Activated naive CD4-positive, alpha-beta T cell treated with anti-CD3 and anti-CD28 coated beads for 36 hours (primary cell): ENCODE data around the gene TBC1D2. TPM values are rescaled to one million over a fixed set of nuclear protein-coding genes. Genes with fewer than 3 reads are reported as not detected.

ENCODE experiments used
- CTCF ChIA-PET: fragments of 350-600 bp; sonication (Branson Sonifier 250); formaldehyde crosslinking; loops from one replicate; lab custom pipeline; 2021; ENCODE audit warnings: antibody characterized with exemption; lab: Charles Lee
- DNase-seq: peaks from one replicate; pipeline ENCODE4 v3.0.0-alpha.2; 2020
- H3K27ac Mint-ChIP-seq: one replicate; pipeline ENCODE4 v1.8.0; 2021; ENCODE audit warnings: mild to moderate bottlenecking, mixed read lengths
- H3K27me3 Mint-ChIP-seq: one replicate; pipeline ENCODE4 v1.8.0; 2021; ENCODE audit warnings: low read depth, mixed read lengths
- H3K36me3 Mint-ChIP-seq: one replicate; pipeline ENCODE4 v1.8.0; 2021; ENCODE audit warnings: low read depth, mixed read lengths
- H3K4me1 Mint-ChIP-seq: one replicate; pipeline ENCODE4 v1.8.0; 2021; ENCODE audit warnings: low read depth, mixed read lengths
- H3K4me3 Mint-ChIP-seq: one replicate; pipeline ENCODE4 v1.8.0; 2021; ENCODE audit warnings: mild to moderate bottlenecking, moderate library complexity, mixed read lengths
- H3K9me3 Mint-ChIP-seq: one replicate; pipeline ENCODE4 v1.8.0; 2021; ENCODE audit warnings: mixed read lengths
- intact Hi-C: fragments of 100-400 bp; cut with micrococcal nuclease; formaldehyde crosslinking; loops from one replicate; pipeline ENCODE4 v1.15.1; 2023
- total RNA-seq, 2 experiments: library from RNA; stranded (reverse); gene quantifications; one replicate each; pipeline ENCODE4 v1.2.3, GENCODE V29; 2021

TBC1D2 gene
- total RNA-seq: 1 to 10 TPM; 2.4 to 2.5 TPM

GRCh38 chr9:98255578-98256296 is at the start of gene TBC1D2:
Gene TBC1D2, minus strand, starts transcription at chr9:98255649. Its CDS starts 108 bp downstream, at chr9:98255541.
- DNase-seq: peak; percentile 98
- H3K27me3 Mint-ChIP-seq: peaks cover 2% of the 10 kb centered on the region
- H3K36me3 Mint-ChIP-seq: no peaks in the 10 kb centered on the region
- intact Hi-C loops: loop anchor here (1.0 to 5.0 kb wide), 11 partner anchors 51 to 623 kb away; partner anchors contain the start of genes ANKS6, ANP32B, CORO2A and NANS
- H3K27ac Mint-ChIP-seq: peak within 1 kb of the TSS; percentile 97
- peak within 1 kb of the TSS; percentile 86 for H3K4me3 Mint-ChIP-seq
- H3K9me3 Mint-ChIP-seq: no peaks in the 10 kb centered on the region
- peaks cover 25% of the 10 kb centered on the region for H3K4me1 Mint-ChIP-seq
- CTCF ChIA-PET: interaction anchor here (0.6 to 3.0 kb wide), 15 partner anchors 9 to 332 kb away, joined by 3 to 14 read pairs (median 6); partner anchors contain the start of genes ANP32B, CORO2A and TRMO

GRCh38 chr9:98304381-98304780 is 48.9 kb upstream of the TBC1D2 start:
- H3K27me3 Mint-ChIP-seq: no peaks in the 10 kb centered on the region
- H3K9me3 Mint-ChIP-seq: no peaks in the 10 kb centered on the region
- no peak overlapping the region for H3K4me3 Mint-ChIP-seq
- CTCF ChIA-PET: interaction anchor here (1.2 kb wide), 1 partner anchor 12 kb away, joined by 3 read pairs; no protein-coding TSS in a partner anchor
- no peak overlapping the region for H3K27ac Mint-ChIP-seq
- no peaks in the 10 kb centered on the region for H3K36me3 Mint-ChIP-seq
- intact Hi-C loops: no loop called here
- no peak for DNase-seq
- H3K4me1 Mint-ChIP-seq: no peaks in the 10 kb centered on the region

DNA sequence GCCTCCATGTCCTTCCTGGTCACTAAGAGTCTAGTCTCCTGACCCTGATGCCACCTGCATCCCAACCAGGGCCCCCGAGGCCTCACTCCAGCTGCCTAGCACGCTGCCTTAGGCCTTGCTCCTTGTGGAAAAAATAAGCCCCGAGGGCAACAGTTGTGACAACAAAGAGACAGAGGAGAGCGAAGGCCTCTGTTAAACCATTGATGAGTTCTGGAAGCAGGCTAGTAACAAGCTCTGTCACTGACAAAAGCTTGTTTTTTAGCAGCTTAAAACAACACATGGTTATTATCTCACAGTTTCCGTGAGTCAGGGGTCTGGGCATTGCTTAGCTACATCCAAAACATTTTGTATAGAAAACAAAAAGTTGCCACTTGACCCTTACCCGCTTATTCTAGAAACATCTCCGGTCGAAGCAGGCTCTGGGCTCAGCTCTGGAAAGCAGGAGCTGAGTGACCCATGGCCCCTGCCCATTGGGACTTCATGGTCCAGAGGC is 48.2 kb upstream of the TBC1D2 start:
- H3K9me3 Mint-ChIP-seq: no peaks in the 10 kb centered on the region
- intact Hi-C loops: no loop called here

GRCh38 chr9:98302938-98303632 is 47.6 kb upstream of the TBC1D2 start:
- Mint-ChIP-seq H3K36me3 (no peaks in the 10 kb centered on the region), H3K9me3 (no peaks in the 10 kb centered on the region), H3K27me3 (no peaks in the 10 kb centered on the region), H3K4me3 (no peak overlapping the region), H3K27ac (no peak overlapping the region), H3K4me1 (no peaks in the 10 kb centered on the region)
- DNase-seq: no peak
- CTCF ChIA-PET: no interaction called here
- intact Hi-C loops: no loop called here

More for the DNA sequence above, 48.2 kb upstream of the TBC1D2 start:
- no peaks in the 10 kb centered on the region for H3K4me1 Mint-ChIP-seq
- H3K36me3 Mint-ChIP-seq: no peaks in the 10 kb centered on the region
- no peak for DNase-seq
- no peak overlapping the region for H3K4me3 Mint-ChIP-seq
- no peak overlapping the region for H3K27ac Mint-ChIP-seq
- H3K27me3 Mint-ChIP-seq: no peaks in the 10 kb centered on the region
- CTCF ChIA-PET: interaction anchor here (1.2 kb wide), 1 partner anchor 12 kb away, joined by 3 read pairs; no protein-coding TSS in a partner anchor

DNA sequence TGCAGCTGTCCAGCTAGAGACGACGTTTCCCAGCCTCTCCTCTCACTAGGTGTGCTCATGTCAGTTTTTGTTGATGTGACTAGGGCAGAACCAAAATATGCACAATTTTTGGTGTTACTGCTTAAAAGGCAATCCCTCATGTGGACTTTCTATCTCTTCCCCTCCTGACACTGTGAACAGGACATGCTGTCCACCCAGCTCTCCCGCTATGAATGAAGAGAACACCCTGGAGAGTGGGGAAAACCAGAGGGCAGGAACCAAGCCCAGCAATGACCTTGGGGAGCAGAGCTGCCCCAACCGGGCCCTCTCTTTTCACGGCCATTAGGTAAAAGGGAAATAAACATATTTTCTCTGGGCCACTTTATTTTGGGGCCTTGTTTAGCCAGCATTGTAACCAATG is 46.7 kb upstream of the TBC1D2 start:
- Mint-ChIP-seq H3K9me3 (no peaks in the 10 kb centered on the region), H3K4me3 (no peak overlapping the region), H3K4me1 (no peaks in the 10 kb centered on the region), H3K27ac (no peak overlapping the region), H3K27me3 (no peaks in the 10 kb centered on the region), H3K36me3 (no peaks in the 10 kb centered on the region)
- no peak for DNase-seq
- CTCF ChIA-PET: no interaction called here
- intact Hi-C loops: no loop called here

GRCh38 chr9:98300611-98301010 is 45.2 kb upstream of the TBC1D2 start:
- Mint-ChIP-seq H3K27ac (no peak overlapping the region), H3K9me3 (no peaks in the 10 kb centered on the region), H3K4me3 (no peak overlapping the region), H3K36me3 (no peaks in the 10 kb centered on the region), H3K4me1 (no peaks in the 10 kb centered on the region), H3K27me3 (no peaks in the 10 kb centered on the region)
- DNase-seq: no peak
- CTCF ChIA-PET: no interaction called here
- intact Hi-C loops: no loop called here

- H3K36me3 Mint-ChIP-seq: no peaks in the 10 kb centered on the region
- H3K4me1 Mint-ChIP-seq: no peaks in the 10 kb centered on the region
- no peak overlapping the region for H3K4me3 Mint-ChIP-seq
- H3K9me3 Mint-ChIP-seq: no peaks in the 10 kb centered on the region
- intact Hi-C loops: no loop called here
- no peaks in the 10 kb centered on the region for H3K27me3 Mint-ChIP-seq
- no peak overlapping the region for H3K27ac Mint-ChIP-seq
- no peak for DNase-seq
- CTCF ChIA-PET: interaction anchor here (0.9 to 1.3 kb wide), 3 partner anchors 14 to 494 kb away, joined by 3 read pairs; no protein-coding TSS in a partner anchor
Observed at GRCh38 chr9:98298476-98298875, 43.0 kb upstream of the TBC1D2 start.

GRCh38 chr9:98295824-98296223 is 40.4 kb upstream of the TBC1D2 start:
- Mint-ChIP-seq H3K27me3 (no peaks in the 10 kb centered on the region), H3K27ac (no peak overlapping the region), H3K9me3 (no peaks in the 10 kb centered on the region), H3K4me3 (no peak overlapping the region), H3K4me1 (no peaks in the 10 kb centered on the region), H3K36me3 (no peaks in the 10 kb centered on the region)
- CTCF ChIA-PET: no interaction called here
- DNase-seq: no peak
- intact Hi-C loops: no loop called here

DNA sequence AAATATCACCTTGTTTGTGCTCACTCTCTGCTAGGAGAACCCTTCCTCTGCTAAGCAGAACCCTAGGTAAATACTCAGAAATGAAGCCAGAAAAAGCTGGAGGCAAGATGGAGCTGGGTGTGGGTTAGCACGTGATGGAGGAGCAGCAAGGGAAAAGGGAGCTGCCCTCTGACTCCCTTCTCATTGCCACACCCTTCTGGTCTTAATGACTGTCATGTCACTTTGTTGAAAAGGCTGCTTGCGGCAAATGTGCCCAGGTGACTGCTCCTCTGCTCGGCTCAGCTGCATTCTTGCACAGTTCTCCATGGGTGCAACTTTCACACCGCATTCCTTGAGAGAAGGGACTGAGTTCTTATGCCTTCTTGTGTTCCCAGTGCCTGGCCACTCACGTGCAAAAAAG is 36.4 kb upstream of the TBC1D2 start:
- no peak overlapping the region for H3K4me3 Mint-ChIP-seq
- H3K4me1 Mint-ChIP-seq: no peaks in the 10 kb centered on the region
- DNase-seq: no peak
- no peaks in the 10 kb centered on the region for H3K27me3 Mint-ChIP-seq
- CTCF ChIA-PET: interaction anchor here (1.1 kb wide), 1 partner anchor 23 kb away, joined by 4 read pairs; no protein-coding TSS in a partner anchor
- intact Hi-C loops: no loop called here
- no peak overlapping the region for H3K27ac Mint-ChIP-seq
- no peaks in the 10 kb centered on the region for H3K9me3 Mint-ChIP-seq
- no peaks in the 10 kb centered on the region for H3K36me3 Mint-ChIP-seq

DNA sequence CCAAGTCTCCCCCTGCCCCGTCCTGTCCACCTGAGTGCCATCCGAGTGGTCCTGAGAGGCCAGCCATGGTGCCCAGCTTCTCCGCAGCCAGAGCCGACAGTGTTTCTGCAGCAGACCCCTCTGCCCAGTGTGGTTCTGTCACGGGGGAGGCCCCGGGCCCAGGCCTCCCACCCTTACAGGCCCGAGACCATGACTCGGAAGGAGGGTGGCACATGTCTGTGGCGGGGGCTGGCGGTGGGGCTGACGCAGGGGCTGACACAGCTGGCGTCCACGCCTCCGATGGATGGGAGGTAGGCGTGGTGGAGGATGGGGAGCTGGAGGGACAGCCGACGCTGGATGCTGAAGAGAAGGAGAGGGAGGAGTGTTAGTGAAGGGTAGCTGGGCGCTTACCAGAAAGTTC is 35.0 kb upstream of the TBC1D2 start:
- no peaks in the 10 kb centered on the region for H3K27me3 Mint-ChIP-seq
- no peak for DNase-seq
- intact Hi-C loops: no loop called here
- no peaks in the 10 kb centered on the region for H3K4me1 Mint-ChIP-seq
- H3K27ac Mint-ChIP-seq: no peak overlapping the region
- no peaks in the 10 kb centered on the region for H3K9me3 Mint-ChIP-seq
- H3K36me3 Mint-ChIP-seq: no peaks in the 10 kb centered on the region
- no peak overlapping the region for H3K4me3 Mint-ChIP-seq
- CTCF ChIA-PET: interaction anchor here (0.7 kb wide), 1 partner anchor 49 kb away, joined by 3 read pairs; no protein-coding TSS in a partner anchor

GRCh38 chr9:98289614-98290201 is 34.3 kb upstream of the TBC1D2 start:
- H3K4me1 Mint-ChIP-seq: no peaks in the 10 kb centered on the region
- DNase-seq: no peak
- no peaks in the 10 kb centered on the region for H3K27me3 Mint-ChIP-seq
- H3K36me3 Mint-ChIP-seq: no peaks in the 10 kb centered on the region
- H3K4me3 Mint-ChIP-seq: no peak overlapping the region
- intact Hi-C loops: no loop called here
- no peak overlapping the region for H3K27ac Mint-ChIP-seq
- no peaks in the 10 kb centered on the region for H3K9me3 Mint-ChIP-seq
- CTCF ChIA-PET: interaction anchor here (0.7 kb wide), 1 partner anchor 48 kb away, joined by 3 read pairs; no protein-coding TSS in a partner anchor

GRCh38 chr9:98288881-98289280 is 33.4 kb upstream of the TBC1D2 start:
- H3K4me1 Mint-ChIP-seq: no peaks in the 10 kb centered on the region
- H3K9me3 Mint-ChIP-seq: no peaks in the 10 kb centered on the region
- no peak overlapping the region for H3K4me3 Mint-ChIP-seq
- CTCF ChIA-PET: no interaction called here
- H3K27ac Mint-ChIP-seq: no peak overlapping the region
- no peak for DNase-seq
- no peaks in the 10 kb centered on the region for H3K36me3 Mint-ChIP-seq
- H3K27me3 Mint-ChIP-seq: no peaks in the 10 kb centered on the region
- intact Hi-C loops: no loop called here
